Endodermal cell (in vitro differentiated cells): Measurements from ENCODE around the gene CAMK2A. TPM values are rescaled to one million over a fixed set of nuclear protein-coding genes. Genes with fewer than 3 reads are reported as not detected.

Experiments
- DNase-seq: peaks from one replicate; pipeline ENCODE4 v3.0.0-alpha.2; 2017
- H3K27ac ChIP-seq: 2 replicates; pipeline ENCODE4 v1.5.1; 2013; ENCODE audit warnings: mild to moderate bottlenecking, low read depth, low read length, moderate library complexity
- H3K27me3 ChIP-seq: 2 replicates; pipeline ENCODE4 v1.6.1; 2013; ENCODE audit warnings: mild to moderate bottlenecking, low read length, moderate library complexity; ENCODE audit not compliant: insufficient read depth, control insufficient read depth, poor library complexity, severe bottlenecking
- H3K36me3 ChIP-seq: 2 replicates; pipeline ENCODE4 v1.7.0; 2013; ENCODE audit warnings: mild to moderate bottlenecking, low read length, moderate library complexity; ENCODE audit not compliant: control insufficient read depth, insufficient read depth
- H3K4me1 ChIP-seq: one replicate; pipeline ENCODE4 v1.7.0; 2013; ENCODE audit warnings: low read length; ENCODE audit not compliant: control insufficient read depth, insufficient read depth
- H3K4me3 ChIP-seq: 2 replicates; pipeline ENCODE4 v1.5.1; 2013; ENCODE audit warnings: mild to moderate bottlenecking, low read length, moderate library complexity
- H3K9ac ChIP-seq: 2 replicates; pipeline ENCODE4 v1.6.1; 2013; ENCODE audit warnings: mild to moderate bottlenecking, low read length, moderate library complexity; ENCODE audit not compliant: poor library complexity, severe bottlenecking; ENCODE audit errors: extremely low read depth
- H3K9me3 ChIP-seq: 2 replicates; pipeline ENCODE4 v1.6.1; 2013; ENCODE audit warnings: mild to moderate bottlenecking, low read length, moderate library complexity; ENCODE audit not compliant: control insufficient read depth
- H3K27ac Mint-ChIP-seq: 2 replicates; pipeline ENCODE4 v1.8.0; 2020; ENCODE audit warnings: mixed read lengths
- H3K27me3 Mint-ChIP-seq: 2 replicates; pipeline ENCODE4 v1.8.0; 2021; ENCODE audit warnings: mild to moderate bottlenecking, mixed read lengths; ENCODE audit not compliant: insufficient read depth
- H3K36me3 Mint-ChIP-seq: 2 replicates; pipeline ENCODE4 v1.8.0; 2020; ENCODE audit warnings: low read depth, mixed read lengths
- H3K4me1 Mint-ChIP-seq: 2 replicates; pipeline ENCODE4 v1.8.0; 2020; ENCODE audit warnings: mixed read lengths
- H3K4me3 Mint-ChIP-seq: 2 replicates; pipeline ENCODE4 v1.8.0; 2020; ENCODE audit warnings: mild to moderate bottlenecking, moderate library complexity, mixed read lengths
- H3K9me3 Mint-ChIP-seq: 2 replicates; pipeline ENCODE4 v1.8.0; 2020; ENCODE audit warnings: mild to moderate bottlenecking, mixed read lengths
- WGBS, 2 experiments: methylation state at CpG; one replicate each; pipeline versions ENCODE4 v1.1.5 to v1.1.7; 2013; ENCODE audit warnings: missing lambda C conversion rate in 2 of 2, mixed read lengths in 1 of 2; ENCODE audit not compliant: insufficient coverage in 1 of 2, insufficient read length in 1 of 2; 5-methylcytosine and 5-hydroxymethylcytosine counted together
- total RNA-seq, 2 donors: library from RNA; stranded (reverse); fragmentation: NEBNext Ultra II Directional in 1 of 2; extraction: Animal tissue kit (Norgen Biotek cat#: 25700) in 1 of 2; gene quantifications; 2 replicates in 1 of 2; 3 replicates in 1 of 2; pipeline ENCODE4 v1.2.1, GENCODE V29; 2021
- TF ChIP-seq, protein P1 (sequence below): fragments of 200-600 bp; sonication (generic); conservative IDR thresholded peaks from 2 replicates; pipeline ENCODE4 v1.5.0; 2021; ENCODE audit warnings: antibody characterized with exemption, mild to moderate bottlenecking

Gene CAMK2A
- total RNA-seq, 2 donors from 2014 or later: 0.31 to 0.49 TPM

DNA sequence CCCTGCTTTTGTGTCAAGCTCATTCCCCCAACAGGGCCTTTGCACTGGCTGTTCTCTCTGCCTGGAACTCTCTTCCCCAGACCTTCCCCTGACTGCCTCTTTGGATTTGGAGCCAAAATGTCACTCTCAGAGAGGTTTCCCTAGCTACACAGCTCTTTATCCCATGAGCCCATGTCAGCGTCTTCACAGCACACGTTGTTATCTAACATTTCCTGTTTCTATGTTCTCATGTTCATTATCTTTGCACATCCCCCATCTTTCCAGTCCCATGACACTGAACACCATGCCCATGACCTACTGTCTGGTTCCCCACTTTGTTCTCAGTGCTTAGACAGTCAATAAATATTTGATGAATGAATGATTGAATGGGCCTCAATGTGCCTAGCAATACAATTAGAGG lies 39.5 kb upstream of the CAMK2A start:
- no peak overlapping the region for H3K9ac ChIP-seq
- Mint-ChIP-seq H3K27me3 (peaks cover 9% of the 10 kb centered on the region), H3K36me3 (no peaks in the 10 kb centered on the region), H3K4me3 (no peak overlapping the region), H3K4me1 (no peaks in the 10 kb centered on the region), H3K27ac (no peak overlapping the region), H3K9me3 (no peaks in the 10 kb centered on the region)
- TF ChIP-seq, protein P1, sequence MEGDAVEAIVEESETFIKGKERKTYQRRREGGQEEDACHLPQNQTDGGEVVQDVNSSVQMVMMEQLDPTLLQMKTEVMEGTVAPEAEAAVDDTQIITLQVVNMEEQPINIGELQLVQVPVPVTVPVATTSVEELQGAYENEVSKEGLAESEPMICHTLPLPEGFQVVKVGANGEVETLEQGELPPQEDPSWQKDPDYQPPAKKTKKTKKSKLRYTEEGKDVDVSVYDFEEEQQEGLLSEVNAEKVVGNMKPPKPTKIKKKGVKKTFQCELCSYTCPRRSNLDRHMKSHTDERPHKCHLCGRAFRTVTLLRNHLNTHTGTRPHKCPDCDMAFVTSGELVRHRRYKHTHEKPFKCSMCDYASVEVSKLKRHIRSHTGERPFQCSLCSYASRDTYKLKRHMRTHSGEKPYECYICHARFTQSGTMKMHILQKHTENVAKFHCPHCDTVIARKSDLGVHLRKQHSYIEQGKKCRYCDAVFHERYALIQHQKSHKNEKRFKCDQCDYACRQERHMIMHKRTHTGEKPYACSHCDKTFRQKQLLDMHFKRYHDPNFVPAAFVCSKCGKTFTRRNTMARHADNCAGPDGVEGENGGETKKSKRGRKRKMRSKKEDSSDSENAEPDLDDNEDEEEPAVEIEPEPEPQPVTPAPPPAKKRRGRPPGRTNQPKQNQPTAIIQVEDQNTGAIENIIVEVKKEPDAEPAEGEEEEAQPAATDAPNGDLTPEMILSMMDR: no peak
- 86 to 91% methylated on average over 2 of the region's 2 CpGs for WGBS, 2 experiments
- H3K4me3 ChIP-seq: no peak overlapping the region
- no peaks in the 10 kb centered on the region for H3K36me3 ChIP-seq
- H3K9me3 ChIP-seq: no peaks in the 10 kb centered on the region
- DNase-seq: no peak
- no peak overlapping the region for H3K27ac ChIP-seq
- H3K4me1 ChIP-seq: no peaks in the 10 kb centered on the region
- H3K27me3 ChIP-seq: no peaks in the 10 kb centered on the region

DNA sequence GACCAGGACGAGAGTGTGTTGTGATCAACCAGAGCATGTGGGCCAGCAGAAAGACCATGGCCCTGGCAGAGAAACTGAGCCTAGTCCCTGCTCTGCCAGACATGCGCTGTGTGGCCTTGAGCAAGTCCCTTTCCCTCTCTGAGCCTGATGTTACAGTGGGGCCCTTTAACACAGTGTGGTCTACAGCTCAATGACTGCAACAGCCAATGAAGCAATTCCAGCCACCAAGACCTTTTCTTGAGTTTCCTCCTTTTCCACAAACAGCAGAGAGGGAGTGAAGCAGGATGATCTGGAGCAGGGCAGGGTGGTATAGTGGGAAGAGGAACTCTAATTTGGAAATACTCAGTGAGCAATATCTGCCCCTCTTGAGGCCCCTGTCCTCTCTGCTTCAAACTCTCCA lies 38.9 kb upstream of the CAMK2A start:
- TF ChIP-seq, protein P1: no peak
- Mint-ChIP-seq H3K27me3 (peaks cover 9% of the 10 kb centered on the region), H3K36me3 (no peaks in the 10 kb centered on the region), H3K4me3 (no peak overlapping the region), H3K4me1 (no peaks in the 10 kb centered on the region), H3K9me3 (no peaks in the 10 kb centered on the region), H3K27ac (no peak overlapping the region)
- Histone ChIP-seq H3K4me1 (no peaks in the 10 kb centered on the region), H3K36me3 (no peaks in the 10 kb centered on the region), H3K9me3 (no peaks in the 10 kb centered on the region), H3K27me3 (no peaks in the 10 kb centered on the region), H3K9ac (no peak overlapping the region), H3K4me3 (no peak overlapping the region), H3K27ac (no peak overlapping the region)
- WGBS, 2 experiments: 87 to 94% methylated on average over 2 of the region's 2 CpGs
- DNase-seq: no peak

DNA sequence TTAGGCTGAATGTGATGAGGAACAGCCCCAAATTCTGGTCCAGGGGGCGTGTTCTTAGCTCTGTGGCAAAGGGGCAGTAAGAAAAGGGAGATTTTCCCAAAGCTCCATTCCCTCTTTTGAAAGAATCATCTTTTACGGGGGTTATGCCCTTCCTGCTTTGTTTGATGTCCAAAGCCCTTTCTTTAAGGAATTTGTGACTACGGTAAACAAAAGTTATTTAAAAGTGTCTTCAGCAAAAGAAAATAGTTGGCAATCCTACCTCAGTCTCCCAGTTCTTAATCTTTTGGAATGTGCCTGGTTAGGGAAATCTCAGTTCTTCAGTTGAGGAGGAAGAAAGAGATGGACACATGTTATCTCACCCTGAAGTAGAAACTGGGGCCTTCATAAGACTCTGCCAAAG lies 37.6 kb upstream of the CAMK2A start:
- Mint-ChIP-seq H3K36me3 (no peaks in the 10 kb centered on the region), H3K9me3 (no peaks in the 10 kb centered on the region), H3K4me1 (no peaks in the 10 kb centered on the region), H3K4me3 (no peak overlapping the region), H3K27ac (no peak overlapping the region), H3K27me3 (peaks cover 9% of the 10 kb centered on the region)
- 85 to 89% methylated on average over 3 of the region's 3 CpGs for WGBS, 2 experiments
- no peaks in the 10 kb centered on the region for H3K4me1 ChIP-seq
- no peaks in the 10 kb centered on the region for H3K9me3 ChIP-seq
- H3K36me3 ChIP-seq: no peaks in the 10 kb centered on the region
- H3K9ac ChIP-seq: no peak overlapping the region
- no peak overlapping the region for H3K27ac ChIP-seq
- DNase-seq: no peak
- no peaks in the 10 kb centered on the region for H3K27me3 ChIP-seq
- no peak overlapping the region for H3K4me3 ChIP-seq
- TF ChIP-seq, protein P1: no peak
